ENCODE data around the gene KCNAB1. TPM values are rescaled to one million over a fixed set of nuclear protein-coding genes. Genes with fewer than 3 reads are reported as not detected.

KCNAB1 gene
- total RNA-seq, 1 donor from 2014 or later: 15.3 TPM

GRCh38 chr3:156461889-156462288 lies 341.5 kb downstream of the KCNAB1 start:
- no peak for DNase-seq

GRCh38 chr3:156463123-156463522 lies 342.7 kb downstream of the KCNAB1 start:
- no peak for DNase-seq

- DNase-seq: no peak
Measured at GRCh38 chr3:156465194-156465593, 344.8 kb downstream of the KCNAB1 start.

DNA sequence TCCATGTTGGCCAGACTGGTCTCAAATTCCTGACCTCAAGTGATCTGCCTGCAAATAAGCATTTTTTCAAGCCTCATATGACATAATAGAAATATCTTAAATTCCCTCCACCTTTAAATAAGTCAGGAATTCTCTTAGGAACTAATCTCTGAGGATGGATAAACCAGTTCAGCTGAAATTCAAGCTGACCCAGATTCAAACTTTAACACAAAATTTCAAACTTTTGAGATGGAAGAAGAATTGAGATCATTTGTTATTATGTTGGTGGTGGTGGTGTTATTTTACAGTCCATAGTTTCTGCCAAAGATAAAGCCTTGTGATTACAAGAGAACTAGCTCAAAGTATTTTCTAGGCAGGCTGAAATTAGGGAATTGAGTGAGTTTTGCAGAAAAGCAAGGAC lies 349.1 kb downstream of the KCNAB1 start:
- DNase-seq: no peak

DNA sequence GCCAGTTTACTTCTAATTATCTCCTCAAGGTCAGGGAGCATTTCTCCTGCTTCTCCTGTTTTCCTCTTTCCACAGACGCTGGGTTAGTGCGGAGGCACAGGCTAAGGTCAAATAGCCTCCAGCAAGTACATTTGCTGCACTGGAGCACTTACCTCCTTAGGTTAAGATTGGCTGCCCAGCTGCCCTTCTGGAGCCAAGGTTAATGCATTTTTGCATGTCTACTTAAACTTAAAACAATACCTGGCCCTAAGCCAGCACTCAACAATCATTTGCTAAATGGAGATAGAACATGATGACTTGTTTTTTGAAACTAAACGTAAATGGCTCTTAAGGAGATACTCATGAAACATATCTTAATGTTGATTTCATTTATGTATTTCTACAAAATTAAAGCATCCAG lies 351.1 kb downstream of the KCNAB1 start:
- no peak for DNase-seq

GRCh38 chr3:156472150-156472549 lies 351.8 kb downstream of the KCNAB1 start:
- DNase-seq: no peak

DNA sequence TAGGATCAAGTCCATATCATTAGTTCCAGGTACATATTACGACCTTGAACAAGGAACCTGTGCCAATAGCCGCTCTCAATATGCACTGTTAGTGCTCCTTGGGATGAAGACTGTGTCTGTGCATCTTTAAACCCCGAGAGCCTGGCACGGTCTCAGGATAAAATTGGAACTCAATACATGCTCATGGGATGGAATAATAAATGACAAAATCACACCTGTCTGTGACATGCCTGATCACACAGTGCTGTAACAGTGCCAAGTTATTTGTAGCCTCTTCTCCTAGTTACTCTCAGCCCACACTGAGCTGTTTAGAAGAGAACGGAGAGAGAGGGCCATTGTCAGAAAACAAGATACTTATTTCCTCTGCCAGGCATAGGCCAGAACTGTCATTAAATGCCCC lies 352.3 kb downstream of the KCNAB1 start:
- no peak for DNase-seq

GRCh38 chr3:156473341-156473740 lies 353.0 kb downstream of the KCNAB1 start:
- DNase-seq: no peak

DNA sequence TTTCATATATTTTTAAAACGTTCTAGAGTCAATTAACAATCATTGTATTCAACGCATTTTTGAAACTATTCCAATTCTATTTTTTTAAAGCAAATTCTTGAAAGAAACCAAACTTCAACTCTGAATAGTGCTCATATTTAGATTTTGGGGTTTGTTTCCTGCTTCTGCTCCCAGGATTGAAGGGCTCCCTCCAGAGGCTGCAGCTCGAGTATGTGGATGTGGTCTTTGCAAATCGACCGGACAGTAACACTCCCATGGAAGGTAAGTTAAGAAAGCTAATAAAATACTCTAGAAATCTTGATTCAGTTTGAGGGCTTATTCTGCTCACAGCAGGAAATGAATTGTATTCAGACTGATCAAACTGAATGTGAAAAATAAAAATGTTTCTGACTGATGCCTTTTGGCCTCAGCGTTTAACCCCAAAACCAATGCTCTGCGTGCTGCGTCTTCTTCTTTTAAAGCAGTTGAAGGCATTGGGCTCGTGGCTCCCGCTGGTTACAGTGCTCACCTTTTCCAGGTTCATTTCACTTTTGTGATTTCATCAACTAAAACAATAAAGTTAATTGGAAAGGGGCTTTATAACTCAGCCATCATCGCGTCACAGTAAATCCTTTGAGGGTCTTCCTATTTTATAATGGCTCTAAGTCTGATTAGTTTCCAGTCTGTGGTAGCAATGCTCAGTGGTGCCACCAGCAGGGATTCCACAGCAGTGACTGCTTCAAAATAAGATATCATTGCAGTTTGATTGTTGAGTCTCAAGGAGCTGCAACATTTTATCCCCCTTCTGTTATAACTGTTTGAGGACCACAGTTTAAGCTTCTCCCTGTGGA lies 354.4 kb downstream of the KCNAB1 start:
- DNase-seq: no peak

- no peak for DNase-seq
Measured at GRCh38 chr3:156477323-156477722, 356.9 kb downstream of the KCNAB1 start.

DNA sequence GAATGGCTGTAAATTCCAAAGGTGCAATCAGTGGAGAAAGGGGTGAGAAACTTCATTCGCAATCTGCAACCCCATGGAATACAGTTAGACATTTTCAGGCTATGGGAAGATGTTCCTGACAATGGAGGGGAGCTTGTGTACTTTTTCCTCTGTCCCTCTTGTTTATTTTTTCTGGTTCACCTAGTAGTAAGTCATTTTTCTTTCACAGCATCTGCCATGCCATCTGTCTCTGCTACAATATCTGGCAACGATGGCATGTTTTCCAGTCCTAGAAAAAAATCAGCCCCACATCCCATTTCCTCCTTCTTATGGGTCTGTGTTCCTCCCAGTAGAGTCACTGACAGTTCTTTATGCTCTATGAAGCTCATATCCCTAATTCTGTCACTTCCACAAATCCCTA lies 358.5 kb downstream of the KCNAB1 start:
- DNase-seq: no peak

- no peak for DNase-seq
Measured at GRCh38 chr3:156479604-156480003, 359.2 kb downstream of the KCNAB1 start.

- no peak for DNase-seq
Measured at GRCh38 chr3:156480949-156481348, 360.6 kb downstream of the KCNAB1 start.

GRCh38 chr3:156483002-156483401 lies 362.6 kb downstream of the KCNAB1 start:
- no peak for DNase-seq

GRCh38 chr3:156483426-156483825 lies 363.0 kb downstream of the KCNAB1 start:
- DNase-seq: no peak

GRCh38 chr3:156483961-156484787 lies 363.8 kb downstream of the KCNAB1 start:
- DNase-seq: no peak

DNA sequence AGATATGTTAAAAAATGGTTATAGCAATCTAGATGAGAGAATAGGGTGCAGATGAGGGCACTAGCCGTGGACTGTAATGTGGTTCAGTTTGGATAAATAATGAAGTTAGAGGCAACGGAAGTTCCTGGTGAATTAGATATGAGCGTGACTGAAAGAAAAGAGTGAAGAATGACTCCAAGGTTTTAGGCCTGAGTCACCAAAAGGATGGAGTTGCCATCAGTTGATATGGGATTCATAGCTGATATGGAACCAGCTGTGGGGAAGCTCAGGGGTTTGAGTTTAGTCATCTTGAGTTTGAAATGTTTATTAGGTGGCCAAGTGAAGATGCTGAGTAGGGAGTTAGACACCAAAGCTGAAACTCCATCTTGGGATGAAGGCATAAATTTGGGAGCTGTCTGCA lies 368.4 kb downstream of the KCNAB1 start:
- no peak for DNase-seq

DNA sequence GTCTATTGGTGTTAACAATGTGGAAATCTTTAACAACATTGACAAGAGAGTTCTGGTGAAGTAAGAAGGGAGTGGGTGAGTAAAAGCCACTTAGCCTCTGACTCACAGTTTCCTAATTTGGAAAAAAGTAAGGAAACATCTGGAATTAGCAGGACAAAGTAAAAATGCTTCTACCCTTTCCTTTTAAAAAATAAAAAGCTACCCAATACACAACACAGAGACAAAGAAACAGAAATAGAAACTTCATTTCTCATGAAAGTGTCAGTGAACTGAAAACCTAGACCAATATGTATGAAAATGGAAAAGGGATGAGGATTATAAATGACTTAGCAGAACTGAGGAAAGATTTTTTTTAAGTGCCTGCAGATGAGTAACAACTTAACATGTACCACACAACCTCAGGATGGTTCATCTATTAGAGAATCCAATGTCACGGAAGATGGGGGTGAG lies 369.1 kb downstream of the KCNAB1 start:
- no peak for DNase-seq

DNA sequence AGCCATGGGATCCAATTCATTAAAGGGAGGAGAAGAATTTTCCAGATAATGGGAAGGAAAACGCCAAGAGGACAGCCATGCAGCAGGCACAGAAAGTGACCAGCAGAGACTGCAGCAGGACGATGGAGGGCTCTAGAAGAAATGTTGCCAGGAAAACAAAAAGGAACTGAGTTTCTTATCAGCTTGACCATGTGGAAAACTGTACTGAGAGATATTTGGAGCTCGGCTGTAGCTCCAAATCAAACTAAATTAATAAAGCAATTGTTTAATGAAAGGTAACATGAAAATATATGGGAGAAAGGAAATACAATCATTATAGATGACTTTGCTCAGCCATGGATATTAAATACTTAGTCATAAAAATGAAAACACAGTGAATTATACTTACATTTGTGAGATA lies 370.8 kb downstream of the KCNAB1 start:
- no peak for DNase-seq

DNA sequence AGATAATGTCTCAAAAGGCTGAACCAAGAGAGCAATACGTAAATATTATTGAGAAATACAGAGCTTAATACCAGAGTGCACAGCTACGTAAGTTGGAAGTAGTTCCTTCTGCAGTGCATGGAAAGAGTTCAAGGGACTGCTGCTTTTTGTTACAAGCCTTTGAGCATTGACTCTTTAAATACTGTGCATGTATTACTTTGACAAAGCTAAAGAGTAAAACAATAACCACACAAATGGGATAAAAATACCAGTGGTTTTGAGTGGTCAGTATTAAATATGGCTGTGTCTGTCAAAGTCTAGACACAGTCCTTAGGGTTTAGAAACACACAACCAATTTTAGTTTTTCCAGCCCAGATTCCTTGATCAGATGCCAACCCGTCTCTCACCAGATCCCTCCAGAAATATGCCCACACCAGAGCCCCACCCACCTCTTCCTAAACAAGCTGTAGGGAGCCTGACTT lies 372.5 kb downstream of the KCNAB1 start:
- no peak for DNase-seq

- DNase-seq: no peak
Measured at GRCh38 chr3:156493887-156494286, 373.5 kb downstream of the KCNAB1 start.

DNA sequence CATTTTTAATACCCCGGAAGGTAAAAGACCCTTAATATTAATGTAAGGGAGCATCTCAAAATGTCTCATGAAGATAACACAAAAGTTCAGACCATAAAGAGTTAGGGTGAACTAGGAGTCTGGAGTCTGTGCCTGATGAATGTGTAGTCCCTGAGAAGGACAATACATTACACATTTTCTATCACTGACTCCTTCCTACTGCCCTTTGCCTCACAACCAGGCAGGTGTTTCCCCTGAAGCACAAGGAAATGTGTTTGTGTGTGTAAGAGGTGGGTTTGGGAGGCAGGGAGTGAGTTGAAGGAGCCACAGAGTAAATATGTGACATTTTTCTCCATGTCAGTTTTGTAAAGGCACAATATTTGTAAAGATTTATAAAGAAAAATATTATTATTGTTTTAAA lies 375.4 kb downstream of the KCNAB1 start:
- no peak for DNase-seq

GRCh38 chr3:156497326-156497725 lies 376.9 kb downstream of the KCNAB1 start:
- DNase-seq: no peak
